ENCODE results near the gene SORL1-AS1.

Gene SORL1-AS1

DNA sequence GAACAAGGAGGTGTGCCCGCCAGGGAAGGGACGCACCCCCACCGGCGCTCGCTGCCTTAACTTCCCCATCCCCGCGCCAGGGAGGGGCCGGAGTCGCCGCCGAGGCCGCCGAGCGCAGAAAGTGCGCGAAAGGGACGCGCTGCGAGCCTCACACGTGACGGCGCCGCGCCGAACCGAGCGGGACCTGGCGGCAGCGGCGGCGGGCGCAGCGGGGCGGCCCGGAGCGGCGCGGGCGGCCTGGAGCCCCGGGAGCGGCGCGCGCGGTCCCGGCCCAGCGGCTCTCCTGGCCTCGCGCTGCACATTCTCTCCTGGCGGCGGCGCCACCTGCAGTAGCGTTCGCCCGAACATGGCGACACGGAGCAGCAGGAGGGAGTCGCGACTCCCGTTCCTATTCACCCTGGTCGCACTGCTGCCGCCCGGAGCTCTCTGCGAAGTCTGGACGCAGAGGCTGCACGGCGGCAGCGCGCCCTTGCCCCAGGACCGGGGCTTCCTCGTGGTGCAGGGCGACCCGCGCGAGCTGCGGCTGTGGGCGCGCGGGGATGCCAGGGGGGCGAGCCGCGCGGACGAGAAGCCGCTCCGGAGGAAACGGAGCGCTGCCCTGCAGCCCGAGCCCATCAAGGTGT is 670 bp downstream of the SORL1-AS1 start, which contains the start of gene SORL1:
TSS of gene SORL1 (plus strand) at position 329 of the 623 bp plus-strand sequence. CDS start at position 347, 18 bp downstream.
- DNase-seq (ENCODE audit: low spot score), result peak; percentile 92

DNA sequence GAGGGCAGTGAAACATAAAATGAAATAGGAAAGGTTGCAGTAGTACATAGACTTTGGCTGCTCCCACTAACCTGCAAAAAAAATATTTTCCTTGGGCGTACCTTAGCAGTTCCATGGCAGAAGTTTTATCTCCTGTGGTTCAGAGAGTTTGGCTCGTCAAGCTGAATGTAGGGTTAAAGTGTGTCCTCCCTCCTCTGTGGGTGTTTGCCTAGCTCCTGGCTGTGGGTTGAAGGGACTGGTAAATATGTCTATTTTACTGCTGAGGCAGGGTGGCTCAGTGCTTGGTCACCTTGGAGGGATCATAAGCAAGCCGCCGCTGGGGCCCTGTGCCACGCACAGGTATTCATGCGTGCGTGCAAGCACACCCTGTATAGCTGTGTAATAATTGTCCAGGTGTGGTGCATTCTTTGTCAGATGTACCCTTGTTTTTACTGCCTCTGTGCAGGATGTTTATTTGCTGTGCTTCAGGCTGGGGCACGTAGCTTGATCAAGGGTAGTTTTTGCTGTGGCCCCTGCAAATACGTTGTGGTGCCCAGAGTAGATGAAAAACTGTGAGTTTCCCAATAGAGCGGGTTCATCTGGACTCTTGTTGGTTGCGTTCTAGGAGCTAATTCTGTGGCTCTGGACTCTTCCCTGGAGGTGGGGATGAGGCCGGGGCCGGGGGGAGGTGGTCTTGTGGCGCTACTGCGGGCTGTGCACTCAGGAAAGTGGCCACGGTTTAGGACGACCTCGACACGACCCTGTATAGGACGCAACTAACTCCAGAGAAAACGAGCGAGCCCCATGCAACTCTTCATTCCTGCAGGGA is 1.4 kb downstream of the SORL1-AS1 start:
- no peak for DNase-seq (ENCODE audit: low spot score)

DNA sequence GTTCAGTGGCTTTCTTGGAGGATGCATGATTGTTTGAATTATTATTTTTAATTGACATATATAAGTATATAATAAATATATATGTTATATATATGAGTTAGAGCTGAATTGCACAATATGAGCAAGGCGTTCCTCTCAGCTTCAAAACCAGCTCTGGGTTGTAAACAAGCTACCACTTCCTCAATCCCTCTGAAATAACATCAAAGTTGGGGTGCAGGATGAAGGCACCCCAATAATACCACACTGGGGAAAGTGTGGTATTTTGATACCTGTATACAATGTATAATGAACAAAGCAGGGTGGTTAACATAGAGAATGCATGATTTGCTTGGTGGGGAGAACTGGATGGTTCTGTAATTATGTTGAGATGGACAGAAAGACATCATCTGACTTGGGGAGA is 2.4 kb downstream of the SORL1-AS1 start:
- no peak for DNase-seq (ENCODE audit: low spot score)

DNA sequence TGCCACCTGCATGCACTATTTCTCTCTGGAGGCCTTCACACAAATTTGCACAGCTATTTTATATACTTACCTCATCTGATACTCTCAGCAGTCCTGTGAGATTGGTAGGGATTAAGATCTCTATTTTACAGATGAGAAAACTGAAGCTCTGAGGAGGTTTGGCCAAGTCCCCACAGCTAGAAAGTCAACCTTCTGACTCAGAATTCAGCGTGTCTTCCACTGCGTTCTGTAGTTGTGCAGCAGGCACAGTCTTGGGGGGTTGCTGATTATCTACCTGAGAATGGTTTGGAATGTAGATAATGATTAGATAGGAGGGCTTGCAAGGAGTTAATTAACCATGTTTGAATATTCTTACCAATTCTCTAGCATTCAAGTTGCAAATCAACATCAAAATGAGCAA is 3.1 kb downstream of the SORL1-AS1 start:
- DNase-seq (ENCODE audit: low spot score), result no peak

DNA sequence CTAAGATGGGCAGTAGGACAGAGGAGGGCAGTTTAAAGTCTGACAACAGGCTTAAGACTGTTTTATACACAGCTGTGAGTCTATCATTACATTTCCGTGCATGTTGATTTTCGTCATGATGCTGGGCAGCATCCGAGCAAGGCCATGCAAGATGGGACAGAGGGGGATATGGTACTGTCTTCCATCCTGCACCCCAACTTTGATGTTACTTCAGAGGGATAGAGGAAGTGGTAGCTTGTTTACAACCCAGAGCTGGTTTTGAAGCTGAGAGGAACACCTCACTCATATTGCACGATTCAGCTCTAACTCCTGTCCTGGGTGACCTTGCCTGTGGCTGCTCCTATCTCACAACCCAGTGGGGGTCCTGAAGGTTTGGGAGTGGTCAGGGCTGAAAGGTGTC is 3.6 kb downstream of the SORL1-AS1 start:
- no peak for DNase-seq (ENCODE audit: low spot score)

DNA sequence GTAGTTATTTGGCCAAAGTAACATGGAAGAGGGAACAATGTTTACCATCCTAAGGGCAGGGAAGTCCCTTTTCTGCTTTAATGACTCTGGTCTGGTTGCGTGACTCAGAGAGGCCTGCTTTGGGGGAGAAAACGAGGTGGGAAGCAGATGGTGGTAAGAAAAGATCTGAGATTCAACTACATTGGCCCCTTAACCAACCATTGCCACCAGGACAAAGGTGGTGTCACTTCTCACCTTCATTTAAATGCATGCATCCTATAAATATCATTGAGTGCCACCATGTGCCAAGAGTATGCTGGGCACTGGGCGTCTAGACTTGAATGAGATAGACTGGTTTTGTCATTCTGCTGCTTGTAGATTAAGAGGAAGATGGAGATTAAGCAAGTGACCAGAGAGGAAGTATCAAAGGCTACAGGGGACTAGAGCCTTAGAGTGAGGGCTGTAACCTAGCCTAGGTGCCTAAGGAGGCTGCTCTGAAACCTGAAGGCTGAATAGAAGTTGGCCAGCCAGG is 4.3 kb downstream of the SORL1-AS1 start:
- no peak for DNase-seq (ENCODE audit: low spot score)

DNA sequence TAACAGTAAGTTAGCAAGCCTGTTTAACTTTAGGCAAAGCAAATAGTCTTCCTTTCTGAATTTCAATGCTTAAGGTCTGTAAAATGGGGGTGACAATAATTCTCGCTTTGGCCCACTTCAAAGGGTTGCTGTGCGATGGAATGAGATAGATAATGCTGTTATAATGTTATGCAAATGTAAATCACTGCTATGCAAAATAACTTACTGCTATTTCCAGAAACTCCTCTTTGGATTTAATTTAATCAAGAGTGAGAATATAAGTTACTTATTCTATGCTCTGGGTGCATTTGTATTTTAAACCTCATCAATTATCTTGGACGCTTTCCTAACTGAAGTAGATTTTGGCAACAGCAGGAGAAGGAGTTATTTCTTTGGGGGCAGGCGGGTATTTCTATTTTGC is 4.8 kb downstream of the SORL1-AS1 start:
- DNase-seq (ENCODE audit: low spot score), result no peak

DNA sequence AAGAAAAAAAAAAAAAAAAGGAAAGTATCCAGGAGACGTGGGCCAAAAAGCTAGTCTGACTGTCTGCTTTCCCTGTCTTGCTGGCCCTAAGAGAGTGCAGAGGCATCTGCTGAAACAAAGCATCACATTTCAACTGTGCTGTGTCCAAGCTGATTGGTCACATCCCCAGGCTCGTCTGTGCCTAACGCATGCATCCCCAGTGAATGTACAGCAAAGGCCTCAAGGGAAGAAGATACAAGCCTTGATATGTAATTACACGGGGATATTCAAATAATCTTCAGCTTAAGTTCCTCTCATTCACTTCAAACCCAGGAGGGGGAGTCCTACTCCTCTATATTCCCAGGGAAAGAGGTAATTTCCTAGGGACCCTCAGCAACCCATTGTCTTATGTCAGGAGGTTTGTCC is 6.0 kb downstream of the SORL1-AS1 start:
- peak; percentile 44 for DNase-seq (ENCODE audit: low spot score)

DNA sequence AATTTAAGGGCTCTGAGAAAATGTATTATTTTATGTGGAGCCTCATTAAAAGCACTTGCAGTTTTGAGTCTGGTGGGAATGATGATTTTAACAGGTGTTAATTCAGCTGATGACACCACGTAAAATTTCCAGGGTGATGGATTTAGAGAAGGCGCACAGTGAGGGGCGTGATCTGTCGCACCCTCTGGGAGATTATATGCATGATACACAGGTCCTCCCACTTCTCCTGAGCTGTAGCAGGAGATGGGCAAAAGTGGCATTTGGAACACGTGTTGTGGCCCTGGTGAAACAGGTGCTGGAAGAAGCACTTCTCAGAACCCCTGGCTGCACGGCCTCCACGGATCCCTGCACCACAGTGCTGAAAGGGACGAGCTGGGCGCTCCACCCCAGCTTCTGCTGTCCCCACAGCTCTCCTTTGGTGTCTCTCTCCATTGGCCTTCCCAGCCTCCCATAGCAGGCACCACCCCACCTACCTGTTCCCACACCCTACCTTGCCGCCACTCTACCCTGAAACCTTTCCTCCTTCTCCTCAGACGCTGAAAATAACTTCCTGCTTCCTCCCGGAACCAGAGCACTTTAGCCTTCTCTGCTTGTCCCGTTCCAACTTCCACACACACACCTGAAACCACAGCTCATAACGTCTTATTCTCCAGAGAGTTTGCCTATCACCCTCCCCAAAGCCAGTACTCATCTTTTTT is 7.5 kb downstream of the SORL1-AS1 start:
- DNase-seq (ENCODE audit: low spot score), result no peak

DNA sequence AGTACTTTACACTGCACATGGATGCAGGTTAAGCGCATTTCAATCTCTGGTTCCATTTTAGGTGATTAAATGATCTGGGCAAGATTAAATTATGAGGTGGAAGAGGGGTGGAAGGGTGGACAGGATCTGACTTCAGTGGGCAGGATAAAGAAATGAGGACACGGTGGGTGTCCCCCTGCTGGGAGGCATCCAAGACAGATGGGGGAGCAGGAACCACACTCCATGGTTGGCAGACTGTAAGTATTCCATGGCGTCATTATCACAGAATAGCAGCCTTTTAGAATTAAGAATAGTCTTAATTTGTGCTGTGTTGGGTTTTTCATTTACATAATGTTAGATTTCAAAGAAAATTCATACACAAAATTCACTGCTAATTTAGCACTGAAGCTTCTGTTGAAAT is 8.2 kb downstream of the SORL1-AS1 start:
- no peak for DNase-seq (ENCODE audit: low spot score)

DNA sequence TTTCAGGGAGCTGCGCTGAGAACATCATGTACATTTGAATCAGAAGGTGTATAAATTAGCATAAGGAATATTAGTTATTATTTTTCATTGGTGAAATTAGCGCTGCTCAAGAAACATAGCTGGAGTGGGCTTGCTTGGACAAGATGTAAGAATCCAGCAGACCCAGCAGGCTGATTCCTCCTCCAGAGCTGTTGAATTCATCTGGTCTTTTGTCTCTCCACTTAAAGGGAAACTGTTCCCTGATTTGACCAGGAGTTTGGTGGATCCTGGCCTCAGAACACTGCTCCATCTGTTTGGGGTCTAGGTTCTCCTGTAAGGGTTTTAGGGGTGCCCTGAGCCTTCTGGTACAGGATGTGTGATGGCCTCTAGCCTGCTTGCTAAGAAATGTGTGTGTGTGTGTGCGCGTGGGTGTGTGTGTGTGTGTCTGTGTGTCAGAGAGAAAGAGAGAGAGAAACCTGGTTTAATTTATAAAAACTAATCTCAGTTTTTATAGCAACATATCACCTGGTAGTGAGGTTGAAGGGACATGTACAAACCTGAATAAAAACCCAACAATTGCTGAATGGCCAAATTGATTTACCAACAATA is 9.0 kb downstream of the SORL1-AS1 start:
- DNase-seq (ENCODE audit: low spot score), result no peak

DNA sequence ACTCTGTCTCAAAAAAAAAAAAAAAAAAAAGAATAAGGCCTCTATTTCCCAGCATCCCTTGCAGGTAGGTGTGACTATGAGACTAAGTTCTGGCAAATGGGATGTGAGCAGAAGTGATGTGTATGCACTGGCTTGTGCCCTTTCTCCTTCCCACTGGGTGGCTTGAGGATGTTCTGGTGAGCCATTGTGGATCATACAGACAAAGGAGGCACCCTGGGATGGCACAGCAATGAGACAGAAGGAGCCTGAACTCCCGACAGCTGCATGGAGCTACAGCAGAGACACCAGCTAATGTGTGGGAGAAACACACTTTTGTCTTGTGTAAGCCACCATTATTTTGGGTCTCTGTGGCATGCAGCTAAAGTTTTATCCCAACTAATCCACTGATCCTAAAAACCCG is 11.2 kb downstream of the SORL1-AS1 start:
- no peak for DNase-seq (ENCODE audit: low spot score)

DNA sequence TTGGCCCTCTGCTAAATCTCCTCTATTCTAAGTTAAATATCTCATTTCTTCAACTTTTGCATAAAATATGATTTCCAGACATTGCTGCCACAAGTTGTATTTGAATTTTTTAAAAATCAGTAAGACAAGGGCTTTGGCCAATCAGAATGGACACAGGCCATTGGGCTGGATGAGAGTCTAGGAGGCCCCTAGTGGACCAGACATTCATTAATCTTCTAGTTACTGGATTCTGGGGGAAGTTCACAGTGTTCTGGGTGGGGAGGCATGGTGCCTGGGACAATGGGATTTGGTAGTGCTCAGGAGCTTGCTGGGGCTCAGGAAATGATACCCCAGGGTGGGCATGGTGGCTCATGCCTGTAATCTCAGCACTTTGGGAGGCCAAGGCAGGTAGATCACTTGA is 13.0 kb downstream of the SORL1-AS1 start:
- DNase-seq (ENCODE audit: low spot score), result no peak

DNA sequence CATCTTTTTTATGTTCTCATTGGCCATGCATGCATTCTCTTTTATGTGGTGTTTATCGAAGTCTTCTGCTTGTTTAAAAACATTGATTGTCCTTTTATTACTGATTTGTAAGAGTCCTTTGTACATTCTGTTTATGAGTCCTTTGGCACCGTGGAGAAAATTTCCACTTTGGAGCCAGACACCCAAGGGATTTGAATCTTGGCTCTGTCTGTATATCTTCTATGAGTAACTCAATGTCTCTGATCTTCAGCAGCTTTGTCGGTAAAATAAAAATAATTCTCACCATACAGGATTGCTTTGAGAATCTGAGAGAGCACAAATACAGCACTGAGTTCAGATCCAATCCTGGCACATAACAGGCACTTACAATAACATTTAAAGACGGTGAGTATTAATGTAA is 13.4 kb downstream of the SORL1-AS1 start:
- no peak for DNase-seq (ENCODE audit: low spot score)

DNA sequence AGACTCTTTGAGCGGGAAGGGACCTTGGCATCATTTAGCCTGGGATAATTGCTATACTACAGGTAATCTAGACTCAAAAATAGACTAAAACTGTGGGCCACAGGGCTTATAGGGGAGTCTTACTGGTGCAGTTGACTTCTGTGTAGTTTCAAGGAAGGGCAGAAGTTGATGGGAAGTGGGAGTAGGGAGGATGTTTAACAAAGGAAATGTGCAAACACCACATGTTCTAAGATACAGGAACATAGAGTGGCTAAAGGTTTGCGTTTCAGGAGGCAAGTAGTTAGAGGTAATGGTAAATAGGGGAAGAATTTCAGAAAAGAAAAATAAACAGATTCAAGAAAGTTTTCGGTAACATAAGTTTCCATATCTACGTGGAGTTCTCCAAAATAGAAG is 15.1 kb downstream of the SORL1-AS1 start:
- DNase-seq (ENCODE audit: low spot score), result no peak

DNA sequence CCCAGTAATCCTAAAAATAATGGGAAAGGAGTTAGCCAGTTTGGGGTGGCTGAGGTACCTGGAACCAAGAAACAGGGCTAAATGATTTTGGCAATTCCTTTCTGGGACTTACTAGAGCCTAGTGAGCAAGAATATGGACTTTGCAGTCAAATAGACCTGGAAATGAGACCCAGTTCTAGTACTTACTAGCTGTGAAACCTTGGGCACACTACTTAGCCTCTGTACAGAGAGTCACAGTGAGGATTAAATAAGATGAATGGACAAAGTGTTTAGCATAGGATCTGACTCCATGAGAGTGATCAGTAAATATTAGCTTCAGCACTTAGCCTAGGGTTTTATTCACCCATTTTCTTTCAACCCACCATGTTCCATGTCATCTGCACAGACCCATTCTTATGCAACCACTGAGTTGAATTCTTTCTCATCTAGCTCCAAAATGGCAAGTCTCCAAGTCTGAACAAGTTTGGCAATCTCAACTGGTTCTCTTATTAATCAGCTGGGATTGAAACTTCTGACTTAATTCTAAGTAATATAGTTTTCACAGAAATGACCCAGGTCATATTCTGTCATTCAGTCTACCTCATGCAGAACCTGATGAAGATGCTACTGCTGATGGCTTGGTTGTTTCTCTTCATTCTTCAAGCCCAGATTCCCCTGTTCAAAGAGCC is 15.6 kb downstream of the SORL1-AS1 start:
- DNase-seq (ENCODE audit: low spot score), result no peak

DNA sequence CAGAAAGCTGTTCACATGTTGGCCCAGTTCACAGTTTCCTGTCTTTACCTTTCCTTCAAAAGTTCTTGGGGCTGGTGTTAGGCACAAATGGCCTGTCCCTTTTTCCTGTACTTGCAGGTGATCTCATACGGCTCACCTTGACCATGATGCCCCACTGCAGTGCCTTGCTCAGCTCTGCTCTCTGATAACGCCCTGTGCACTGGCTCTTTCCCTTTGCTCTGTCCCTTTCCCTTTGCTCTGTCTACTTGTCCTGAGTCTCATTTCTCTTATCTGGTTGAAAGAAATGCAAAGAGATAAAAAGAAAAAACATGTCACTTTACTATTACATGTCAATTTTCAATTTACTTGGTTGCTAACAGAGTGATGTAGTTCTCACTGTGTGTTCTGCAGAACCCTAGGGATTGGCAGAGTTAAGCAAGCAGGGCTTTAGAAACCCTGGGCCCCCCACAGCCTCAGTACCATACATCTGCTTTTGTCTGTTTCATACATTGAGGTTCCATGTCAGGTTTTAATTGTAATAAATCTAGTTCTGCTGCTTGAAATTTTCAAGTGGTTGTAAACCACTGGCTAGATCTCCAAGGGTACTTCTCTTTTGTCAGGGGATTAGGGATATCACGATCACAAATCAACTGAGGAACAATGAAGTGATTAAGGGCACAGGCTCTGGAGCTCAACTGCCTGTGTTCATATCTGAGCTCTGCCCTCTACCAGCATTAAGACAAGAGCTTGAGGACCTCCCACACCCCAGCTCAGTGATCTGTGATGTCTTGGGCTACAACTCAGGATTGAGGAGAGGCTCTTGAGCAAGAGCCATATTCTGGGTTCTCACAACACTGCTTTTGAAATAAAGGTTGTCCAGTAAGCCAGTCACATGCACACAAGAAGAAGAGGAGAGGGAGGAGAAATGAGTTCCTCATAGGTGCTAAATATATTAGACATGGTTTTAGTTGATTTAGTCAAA is 16.9 kb downstream of the SORL1-AS1 start:
- DNase-seq (ENCODE audit: low spot score), result no peak

DNA sequence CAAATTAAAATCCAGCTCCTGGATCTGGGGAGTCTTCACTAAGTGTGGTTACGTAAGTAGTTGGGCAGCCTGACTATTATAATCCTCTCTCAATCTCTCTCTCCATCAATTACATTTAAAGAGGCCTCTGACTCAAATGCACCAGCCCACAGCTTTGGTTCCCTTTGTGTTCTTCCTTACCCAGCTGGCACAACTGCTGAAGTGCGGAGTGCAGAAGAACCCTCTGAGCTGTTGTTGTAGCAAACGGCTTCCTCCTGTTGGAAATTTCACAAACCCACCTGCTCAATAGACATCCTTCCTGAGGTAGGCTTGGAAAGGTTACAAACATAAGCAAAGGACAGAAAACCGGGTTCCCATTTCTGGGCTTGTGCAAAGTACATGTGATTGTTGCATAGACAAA is 17.6 kb downstream of the SORL1-AS1 start:
- no peak for DNase-seq (ENCODE audit: low spot score)

DNA sequence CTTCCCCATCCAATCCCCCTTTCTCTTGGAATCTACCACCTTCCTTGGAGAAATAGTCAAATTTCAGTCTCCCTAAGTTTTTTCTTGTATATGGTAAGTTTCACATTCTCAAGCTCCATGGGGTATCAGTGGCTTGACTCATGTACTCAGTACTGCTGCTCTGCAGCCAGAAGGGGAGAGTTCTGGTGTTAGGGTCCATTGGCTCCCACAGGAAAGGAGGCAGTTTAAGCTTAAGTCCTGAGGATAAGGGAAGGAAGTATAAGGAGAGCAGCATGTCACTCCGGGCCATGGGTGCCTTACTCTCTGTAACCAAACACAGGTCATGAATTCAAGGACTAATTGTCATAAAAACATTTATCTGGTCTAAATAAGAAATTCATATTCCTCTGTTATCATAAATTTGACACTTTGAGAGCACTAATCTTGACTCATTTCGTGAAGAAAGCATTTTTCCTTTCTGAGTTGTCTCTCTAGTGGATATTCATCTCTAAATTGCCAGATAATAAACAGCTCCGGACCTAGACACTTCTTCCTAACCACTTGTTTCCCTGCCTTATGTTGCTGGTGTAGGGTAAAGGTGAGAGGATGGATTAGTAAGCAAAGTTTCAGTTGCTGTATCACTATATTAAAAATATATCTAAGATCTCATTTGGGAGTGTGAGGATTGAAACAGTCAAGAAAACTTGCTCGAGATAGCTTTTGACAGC is 20.8 kb downstream of the SORL1-AS1 start:
- no peak for DNase-seq (ENCODE audit: low spot score)

DNA sequence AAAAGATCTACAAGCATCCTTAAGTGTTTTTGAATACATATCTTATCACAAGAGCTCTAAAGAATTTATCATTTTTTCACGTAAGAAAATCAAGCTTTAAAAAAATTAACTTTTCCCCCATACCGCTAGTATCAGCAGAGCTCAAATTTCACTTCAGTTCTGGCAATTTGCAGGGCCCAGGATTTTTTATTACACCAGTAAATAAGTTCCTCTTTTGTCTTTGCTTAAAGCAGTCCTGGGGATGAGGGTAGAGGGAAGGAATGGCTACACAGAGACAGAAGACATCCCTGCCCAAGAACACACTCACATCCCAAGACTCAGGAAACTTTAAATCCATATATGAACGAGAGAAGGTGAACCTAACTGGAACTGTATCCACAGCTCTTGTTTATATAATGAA is 23.2 kb downstream of the SORL1-AS1 start:
- no peak for DNase-seq (ENCODE audit: low spot score)

Data from D341Med (cell line).